HG03432 (cell line): ENCODE results near the gene SLC4A2.

ENCODE experiments used
- ATAC-seq: cut with Tn5 transposase; IDR thresholded peaks from one replicate; pipeline ENCODE4 v1.9.1; 2021; ENCODE audit warnings: mild to moderate bottlenecking, moderate library complexity; ENCODE audit not compliant: unreplicated experiment

Gene SLC4A2

DNA sequence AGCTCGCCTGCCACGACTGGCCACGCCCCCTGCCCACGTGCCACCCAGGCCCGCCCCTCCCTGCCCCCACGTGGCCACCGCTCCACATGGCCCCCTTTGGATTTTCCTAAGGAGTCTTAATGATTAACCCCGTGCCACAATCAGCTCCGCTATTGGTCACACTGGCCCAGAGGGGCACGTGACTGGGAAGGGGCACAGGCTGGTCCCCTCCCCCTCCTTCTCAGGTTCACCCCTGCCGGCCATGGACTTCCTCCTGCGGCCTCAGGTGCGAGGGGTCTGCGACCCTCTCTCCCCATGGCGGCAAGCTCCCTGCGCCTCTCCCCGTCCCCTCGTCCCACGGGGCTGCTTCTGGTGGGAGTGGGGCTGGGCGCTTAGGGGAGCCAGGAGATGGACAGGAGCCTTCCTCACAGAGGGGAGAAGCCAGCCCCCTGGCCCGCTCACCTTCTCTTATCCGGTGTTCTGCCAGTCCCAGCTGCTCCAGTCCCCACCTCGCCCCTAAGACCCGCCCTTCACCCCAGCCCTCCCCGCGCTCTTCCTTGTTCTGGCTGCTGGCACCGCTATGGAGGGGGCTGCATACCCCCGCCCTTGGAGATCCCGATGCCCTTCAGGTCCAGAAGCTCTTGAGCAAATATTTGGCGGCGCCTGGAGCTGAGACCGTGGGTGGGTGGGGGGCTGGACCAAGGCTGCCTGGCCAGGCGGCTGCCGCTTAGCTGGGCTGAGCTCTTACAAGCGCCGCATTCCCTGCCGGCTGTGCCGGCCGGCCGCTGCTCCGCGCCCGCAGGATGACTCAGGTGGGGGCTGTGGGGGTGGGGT lies 3.2 kb downstream of the SLC4A2 start:
- no peak for ATAC-seq

DNA sequence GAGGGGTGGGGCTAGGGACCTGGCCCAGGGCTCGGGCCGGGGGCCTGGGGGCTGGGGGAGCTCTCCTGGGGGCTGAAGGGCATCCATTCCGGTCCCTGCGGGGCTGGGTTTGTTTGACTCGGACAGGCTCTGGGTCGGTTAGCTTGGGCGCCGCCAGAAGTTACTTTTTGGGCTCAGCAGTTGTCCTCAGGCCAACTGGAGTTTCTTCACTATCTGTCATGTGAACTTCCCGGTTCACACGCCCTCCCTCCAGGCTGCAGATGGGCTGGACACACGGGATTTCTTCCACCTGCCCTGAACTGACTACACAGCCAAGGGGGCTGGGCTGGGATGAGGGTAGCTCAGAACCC lies 3.8 kb downstream of the SLC4A2 start:
- ATAC-seq = no peak

DNA sequence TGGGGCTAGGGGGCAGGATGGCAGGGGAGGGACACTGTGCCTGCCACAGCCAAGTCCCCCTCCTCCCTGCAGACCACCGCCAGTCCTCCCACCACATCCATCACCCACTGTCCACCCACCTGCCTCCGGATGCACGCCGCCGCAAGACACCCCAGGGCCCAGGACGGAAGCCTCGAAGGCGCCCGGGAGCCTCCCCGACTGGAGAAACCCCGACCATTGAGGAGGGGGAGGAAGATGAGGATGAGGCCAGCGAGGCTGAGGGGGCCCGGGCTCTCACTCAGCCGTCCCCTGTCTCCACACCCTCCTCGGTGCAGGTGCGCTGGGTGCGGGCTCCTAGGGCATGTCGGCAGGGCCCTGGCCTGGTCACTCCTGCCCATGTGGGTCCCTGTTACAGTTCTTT lies 5.1 kb downstream of the SLC4A2 start:
- no peak for ATAC-seq

DNA sequence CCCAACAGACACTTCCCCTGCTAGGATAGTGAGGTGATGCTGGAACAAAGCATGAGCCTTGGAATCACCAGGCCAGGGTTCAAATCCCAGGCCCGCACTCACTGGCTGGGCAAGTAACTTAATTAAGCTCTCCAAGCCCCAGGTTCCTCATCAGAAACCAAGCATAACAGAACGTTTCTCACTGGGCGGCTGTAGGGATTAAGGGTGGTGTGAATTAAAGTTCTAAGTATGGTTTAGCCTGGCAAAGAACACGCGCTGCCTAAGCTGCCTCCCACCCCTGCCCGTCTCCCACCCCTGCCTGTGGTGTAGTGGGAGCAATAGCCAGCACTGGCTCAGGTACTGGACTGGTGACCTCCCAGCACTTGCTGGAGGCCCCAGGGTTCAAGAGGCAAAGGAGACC lies 5.6 kb downstream of the SLC4A2 start:
- ATAC-seq = no peak

DNA sequence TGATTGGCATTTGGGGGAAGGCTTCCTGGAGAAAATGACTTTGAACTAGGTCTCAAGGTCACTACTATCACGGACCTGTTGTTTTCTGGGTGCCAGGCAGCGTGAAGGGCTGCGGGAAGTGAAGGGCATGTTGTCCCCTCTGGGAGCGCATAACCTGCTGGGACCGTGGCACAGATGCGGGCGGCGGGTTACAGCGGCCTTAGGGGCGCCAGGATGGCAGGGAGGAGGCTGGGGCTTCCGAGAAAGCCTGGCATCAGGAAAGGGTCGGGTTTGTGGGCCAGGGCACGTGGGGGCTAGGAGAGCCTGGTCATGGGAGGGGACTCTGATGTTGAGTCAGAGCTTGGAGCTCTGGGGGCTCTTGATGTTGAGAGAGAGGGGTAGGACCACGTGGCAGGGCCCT lies 6.1 kb downstream of the SLC4A2 start:
- no peak for ATAC-seq

DNA sequence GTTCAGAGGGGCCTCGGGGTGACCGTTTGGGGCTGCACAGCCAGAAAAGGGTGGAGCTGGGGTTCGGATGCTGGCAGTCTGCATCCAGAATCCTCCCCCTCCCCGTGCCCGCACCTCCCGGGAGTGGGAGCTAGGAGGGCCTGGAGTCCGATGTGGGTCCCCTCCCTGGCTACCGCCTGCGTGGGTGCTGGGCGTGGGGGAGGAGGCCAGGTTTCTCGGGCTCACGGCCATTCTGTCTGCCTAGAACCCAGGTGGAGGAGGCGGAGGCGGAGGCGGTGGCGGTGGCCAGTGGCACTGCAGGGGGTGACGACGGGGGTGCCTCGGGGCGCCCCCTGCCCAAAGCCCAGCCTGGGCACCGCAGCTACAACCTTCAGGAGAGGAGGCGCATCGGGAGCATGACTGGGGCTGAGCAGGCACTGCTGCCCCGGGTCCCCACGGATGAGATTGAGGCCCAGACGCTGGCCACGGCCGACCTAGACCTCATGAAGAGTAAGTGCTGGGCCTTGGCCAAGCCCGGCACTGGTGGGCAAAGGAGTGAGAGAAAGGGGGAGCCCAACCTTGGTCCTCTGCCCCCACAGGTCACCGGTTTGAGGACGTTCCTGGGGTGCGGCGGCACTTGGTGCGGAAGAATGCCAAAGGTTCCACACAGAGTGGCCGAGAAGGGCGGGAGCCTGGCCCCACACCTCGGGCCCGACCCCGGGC lies 7.0 kb downstream of the SLC4A2 start:
- ATAC-seq = no peak

DNA sequence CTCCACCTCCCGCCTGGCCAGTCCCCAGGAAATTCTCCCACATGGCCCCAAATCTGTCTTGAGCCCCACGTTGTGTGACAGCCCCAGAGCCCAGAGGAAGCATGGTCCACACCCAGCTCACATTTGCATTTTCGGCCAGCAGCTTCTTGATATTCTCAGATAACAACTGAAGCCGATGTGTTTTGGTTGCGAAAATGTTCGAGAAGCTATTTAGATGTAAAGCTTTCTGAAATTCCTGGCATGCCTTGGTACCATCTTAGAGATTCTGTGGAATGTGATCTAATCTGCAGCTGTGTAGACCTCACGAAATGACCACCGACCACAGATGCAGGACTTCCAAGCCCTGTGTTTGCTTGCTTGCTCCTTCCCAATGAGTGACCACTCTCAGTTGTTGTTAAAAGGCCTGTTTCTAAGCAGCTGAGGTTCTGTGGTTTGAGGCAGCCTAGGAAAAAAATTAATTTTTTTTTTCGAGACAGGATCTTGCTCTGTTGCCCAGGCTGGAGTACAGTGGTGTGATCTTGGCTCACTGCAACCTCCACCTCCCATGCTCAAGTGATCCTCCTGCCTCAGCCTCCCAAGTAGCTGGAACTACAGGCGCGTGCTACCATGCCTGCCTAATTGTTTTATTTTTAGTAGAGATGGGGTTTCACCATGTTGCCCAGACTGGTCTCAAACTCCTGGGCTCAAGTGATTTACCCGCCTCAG lies 8.8 kb downstream of the SLC4A2 start:
- ATAC-seq = no peak

DNA sequence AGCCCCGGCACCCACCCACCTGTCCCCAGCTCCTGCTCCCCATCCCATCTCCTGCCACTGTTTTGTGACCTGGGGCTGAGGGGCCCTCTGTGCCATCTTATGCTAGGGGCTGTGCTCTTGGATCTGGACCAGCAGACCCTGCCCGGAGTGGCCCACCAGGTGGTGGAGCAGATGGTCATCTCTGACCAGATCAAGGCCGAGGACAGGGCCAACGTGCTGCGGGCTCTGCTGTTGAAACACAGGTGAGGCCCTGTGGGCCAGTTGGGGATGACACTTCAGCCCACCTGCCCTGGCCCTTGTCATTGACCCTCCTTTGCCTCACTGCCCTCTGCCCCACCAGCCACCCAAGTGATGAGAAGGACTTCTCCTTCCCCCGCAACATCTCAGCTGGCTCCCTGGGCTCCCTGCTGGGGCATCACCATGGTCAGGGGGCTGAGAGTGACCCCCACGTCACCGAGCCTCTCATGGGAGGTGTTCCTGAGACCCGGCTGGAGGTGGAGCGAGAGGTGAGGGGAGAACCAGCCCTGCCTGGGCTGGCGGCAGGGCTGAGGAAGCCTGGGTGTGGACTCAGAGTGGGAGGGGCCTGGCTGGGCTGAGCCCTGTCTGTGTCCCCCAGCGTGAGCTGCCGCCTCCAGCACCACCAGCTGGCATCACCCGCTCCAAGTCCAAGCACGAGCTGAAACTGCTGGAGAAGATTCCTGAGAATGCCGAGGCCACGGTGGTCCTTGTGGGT lies 10.6 kb downstream of the SLC4A2 start:
- no peak for ATAC-seq

DNA sequence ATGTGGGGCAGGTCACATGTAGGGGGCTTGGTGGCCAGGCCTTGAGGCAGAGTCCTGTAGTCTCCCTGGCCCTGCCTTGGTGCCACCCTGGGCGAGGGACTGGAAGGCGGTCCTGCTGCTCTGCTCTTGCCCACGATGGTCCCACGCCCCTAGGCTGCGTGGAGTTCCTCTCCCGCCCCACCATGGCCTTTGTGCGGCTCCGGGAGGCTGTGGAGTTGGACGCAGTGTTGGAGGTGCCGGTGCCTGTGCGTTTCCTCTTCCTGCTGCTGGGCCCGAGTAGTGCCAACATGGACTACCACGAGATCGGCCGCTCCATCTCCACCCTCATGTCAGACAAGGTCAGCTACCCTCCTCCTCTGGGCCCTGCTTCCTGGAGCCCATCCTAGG lies 11.2 kb downstream of the SLC4A2 start:
- no peak for ATAC-seq

DNA sequence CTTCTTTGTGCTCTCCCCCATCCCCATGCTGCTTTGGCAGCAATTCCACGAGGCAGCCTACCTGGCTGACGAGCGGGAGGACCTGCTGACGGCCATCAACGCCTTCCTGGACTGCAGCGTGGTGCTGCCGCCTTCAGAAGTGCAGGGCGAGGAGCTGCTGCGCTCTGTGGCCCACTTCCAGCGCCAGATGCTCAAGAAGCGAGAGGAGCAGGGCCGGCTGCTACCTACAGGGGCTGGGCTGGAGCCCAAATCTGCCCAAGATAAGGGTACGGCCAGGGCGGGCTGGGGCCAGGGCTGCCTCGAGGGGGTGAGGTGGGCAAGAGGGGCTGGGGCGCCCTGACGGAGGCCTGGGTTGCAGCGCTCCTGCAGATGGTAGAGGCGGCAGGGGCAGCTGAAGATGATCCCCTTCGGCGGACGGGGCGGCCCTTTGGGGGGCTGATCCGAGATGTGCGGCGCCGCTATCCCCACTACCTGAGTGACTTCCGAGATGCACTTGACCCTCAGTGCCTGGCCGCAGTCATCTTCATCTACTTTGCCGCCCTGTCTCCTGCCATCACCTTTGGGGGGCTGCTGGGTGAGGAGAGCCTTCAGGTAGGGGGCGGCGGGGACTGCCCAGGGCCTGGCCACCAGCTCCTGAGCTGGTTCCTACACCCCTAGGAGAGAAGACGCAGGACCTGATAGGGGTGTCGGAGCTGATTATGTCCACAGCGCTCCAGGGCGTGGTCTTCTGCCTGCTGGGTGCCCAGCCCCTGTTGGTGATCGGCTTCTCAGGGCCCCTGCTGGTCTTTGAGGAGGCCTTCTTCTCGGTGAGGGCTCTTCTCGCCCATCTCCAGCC lies 11.9 kb downstream of the SLC4A2 start:
- no peak for ATAC-seq

DNA sequence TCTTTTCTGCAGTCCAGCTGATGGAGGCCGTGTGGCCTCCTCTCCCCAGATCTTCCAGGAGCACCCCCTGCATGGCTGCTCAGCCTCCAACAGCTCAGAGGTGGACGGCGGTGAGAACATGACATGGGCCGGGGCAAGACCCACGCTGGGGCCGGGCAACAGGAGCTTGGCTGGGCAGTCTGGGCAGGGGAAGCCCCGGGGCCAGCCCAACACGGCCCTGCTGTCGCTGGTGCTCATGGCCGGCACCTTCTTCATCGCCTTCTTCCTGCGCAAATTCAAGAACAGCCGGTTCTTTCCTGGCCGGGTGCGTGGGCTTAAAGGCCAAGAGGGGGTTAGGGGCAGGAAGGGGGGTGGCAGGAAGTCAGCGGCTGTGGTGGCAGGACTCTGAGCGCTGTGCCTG lies 14.6 kb downstream of the SLC4A2 start:
- no peak for ATAC-seq

DNA sequence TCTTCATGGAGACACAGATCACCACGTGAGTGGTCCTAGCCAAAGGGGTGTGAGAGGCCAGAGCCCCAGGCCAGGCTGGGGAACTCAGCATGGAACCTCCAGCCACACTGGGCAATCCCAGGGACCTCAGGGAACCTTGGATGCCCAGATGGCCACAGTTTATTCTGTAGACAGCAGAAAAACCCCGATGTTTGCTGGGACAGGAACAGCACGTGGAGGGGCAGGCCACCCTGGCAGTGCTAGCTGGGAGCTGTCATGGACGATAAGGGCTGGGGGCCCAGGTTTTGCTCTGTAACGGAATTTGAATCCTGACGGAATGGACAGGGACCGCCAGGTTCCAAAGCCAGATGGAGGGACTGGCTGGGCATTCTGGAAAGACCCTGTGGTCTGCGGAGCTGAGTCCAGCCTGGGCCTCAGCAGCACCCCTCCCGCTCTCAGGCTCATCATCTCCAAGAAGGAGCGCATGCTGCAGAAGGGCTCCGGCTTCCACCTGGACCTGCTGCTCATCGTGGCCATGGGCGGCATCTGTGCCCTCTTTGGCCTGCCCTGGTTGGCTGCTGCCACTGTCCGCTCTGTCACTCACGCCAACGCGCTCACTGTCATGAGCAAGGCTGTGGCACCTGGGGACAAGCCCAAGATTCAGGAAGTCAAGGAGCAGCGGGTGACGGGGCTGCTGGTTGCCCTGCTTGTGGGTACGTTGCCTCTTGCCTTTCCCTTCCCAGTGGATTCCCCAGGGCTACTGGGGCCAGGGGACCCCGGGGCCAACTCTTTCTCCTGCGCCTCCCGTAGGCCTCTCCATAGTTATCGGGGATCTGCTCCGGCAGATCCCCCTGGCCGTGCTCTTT lies 15.7 kb downstream of the SLC4A2 start:
- no peak for ATAC-seq

DNA sequence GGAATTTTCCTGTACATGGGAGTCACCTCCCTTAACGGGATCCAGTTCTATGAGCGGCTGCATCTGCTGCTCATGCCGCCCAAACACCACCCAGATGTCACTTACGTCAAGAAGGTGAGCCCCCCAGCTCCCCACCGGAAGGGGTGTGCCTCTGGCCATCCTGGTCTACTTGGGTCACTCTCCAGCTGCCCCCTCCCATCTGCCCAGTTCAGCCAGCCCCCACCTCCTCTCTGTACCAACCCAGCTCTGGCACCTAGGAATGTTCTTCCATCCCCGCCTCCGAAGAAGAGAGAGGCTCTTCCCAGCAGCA lies 16.2 kb downstream of the SLC4A2 start:
- ATAC-seq = no peak

DNA sequence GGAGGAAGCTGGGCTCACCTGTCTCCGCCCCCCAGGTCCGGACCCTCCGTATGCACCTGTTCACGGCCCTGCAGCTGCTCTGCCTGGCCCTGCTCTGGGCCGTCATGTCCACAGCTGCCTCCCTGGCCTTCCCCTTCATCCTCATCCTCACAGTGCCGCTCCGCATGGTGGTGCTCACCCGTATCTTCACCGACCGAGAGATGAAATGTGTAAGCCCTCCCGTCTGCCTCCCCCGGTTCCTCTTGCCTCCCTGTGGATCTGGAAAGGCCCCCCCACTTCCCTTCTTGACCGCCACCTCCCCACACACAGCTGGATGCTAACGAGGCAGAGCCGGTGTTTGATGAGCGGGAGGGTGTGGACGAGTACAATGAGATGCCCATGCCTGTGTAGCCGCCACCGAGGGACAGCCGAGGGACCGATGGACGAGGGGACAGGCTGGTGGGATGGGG lies 16.6 kb downstream of the SLC4A2 start:
- ATAC-seq = no peak

DNA sequence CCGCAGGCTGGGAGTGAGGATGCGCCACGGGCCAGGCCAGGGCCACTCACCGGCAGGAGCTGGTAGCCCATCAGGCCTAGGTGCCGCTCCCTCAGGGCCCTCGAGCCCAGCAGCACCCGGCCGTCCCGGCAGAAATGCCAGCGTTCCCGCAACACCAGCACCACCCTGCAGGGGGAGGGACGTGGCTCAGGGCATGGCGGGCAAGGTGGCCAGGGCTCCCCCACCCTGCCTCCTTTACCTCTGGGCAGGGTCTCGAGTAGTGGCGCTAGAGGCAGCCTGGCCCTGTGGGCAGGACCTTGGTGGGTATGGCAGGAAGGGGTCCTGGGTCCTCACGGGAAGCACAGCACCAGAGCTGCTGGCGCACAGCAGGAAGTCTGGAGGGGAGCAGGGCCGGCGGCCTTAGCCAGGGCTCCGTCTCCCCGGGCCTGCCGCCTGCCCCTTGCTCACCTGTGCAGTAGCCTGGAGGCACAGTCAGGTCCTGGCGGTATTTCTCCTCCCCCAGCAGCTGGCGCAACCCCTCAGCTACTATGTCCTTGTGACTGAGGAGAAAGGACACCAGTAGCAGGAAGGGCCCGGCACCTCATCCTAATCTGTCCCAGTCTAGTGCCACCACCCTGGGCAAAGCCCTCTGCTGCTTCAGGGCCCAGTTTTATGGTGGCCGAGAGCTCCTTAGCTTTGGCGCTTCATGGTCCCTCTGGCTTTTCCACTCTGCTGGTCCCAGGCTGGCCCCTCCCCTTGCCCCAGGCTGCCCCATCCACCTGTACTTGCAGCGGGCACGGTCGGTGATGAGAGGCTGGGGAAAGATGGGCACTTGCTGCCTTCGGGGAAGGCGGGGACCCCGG lies 17.7 kb downstream of the SLC4A2 start:
- no peak for ATAC-seq

DNA sequence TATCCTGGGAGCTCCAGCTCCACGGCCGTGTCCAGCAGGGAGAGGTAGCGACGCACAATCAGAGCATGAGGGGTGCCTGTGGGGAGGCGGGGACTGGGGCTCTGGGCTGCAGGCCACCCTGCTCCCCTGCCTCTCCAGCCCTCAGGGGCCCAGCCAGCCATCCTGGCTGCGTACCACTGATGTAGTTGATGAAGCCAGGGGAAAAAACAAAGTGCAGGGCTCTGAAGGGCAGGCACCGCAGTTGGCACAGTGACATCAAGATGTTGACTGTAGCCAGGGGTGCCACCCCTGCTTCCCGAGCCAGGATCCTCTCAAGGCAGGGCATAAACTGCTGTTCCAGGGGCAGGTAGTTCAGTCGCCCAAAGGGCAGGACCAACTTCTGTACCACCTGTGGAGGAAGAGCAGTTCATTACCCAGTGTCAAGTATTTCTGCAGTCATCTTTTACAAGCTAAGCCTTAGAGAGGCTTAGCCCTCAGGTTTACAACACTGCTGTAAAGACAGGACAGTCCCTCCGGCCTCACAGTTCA lies 18.4 kb downstream of the SLC4A2 start:
- no peak for ATAC-seq

DNA sequence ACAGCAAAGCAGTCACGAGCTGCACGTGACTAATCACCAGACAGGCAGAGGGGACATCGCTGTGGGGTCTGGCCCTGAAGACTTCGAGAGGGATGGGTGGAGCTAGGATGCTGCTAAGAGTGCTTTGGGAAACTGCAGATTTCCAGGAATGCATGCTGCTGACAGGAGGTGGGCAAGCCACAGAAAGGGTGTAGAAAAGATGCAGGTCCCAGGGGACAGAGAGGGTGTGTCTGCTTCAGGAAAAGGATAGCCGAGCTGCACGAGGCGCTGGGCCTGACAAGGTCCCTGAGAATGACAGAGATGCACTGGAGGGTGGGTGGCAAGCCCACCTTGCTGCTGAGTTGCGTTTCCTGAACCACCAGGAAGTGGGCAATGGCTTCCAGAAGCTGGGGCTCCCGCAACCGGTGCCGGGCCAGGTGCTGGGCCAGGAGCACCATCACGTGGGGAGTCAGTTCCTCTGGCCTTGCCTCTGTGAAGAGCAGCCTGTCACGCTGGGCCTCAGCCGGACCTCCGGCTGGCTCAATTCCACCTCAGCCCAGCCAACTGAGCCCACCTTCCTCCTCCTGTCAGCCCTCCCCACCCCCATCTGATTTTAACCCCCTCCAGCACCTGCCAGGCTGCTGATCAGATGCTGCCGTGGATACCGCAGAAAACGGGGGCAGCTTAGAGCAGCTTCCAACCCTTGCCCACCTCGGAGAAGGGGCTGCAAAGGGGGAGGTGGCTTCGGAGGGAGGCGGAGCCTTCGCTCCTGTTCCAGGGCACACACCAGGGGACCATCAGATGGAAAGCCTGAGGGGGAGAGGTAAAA lies 19.0 kb downstream of the SLC4A2 start:
- no peak for ATAC-seq
